IMR-90 (cell line): ENCODE results near the gene FRMD6. TPM values are rescaled to one million over a fixed set of nuclear protein-coding genes. Genes with fewer than 3 reads are reported as not detected.

ENCODE experiments used
- ATAC-seq: fragments of 200-7000 bp; cut with Tn5 transposase; 2 replicates; pipeline ENCODE4 v1.9.1; 2020; ENCODE audit warnings: low read depth, mild to moderate bottlenecking, moderate library complexity
- BruUV-seq: library from RNA; stranded (reverse); fragments of 400-500 nt; replicated peaks from 2 replicates; lab custom pipeline; 2021; lab: Mats Ljungman, UMichigan
- CTCF ChIA-PET: fragments of 300-600 bp; formaldehyde crosslinking; extraction: SDS; loops from one replicate; lab custom pipeline; 2021; ENCODE audit warnings: antibody characterized with exemption; lab: Yijun Ruan, JAX
- POLR2A ChIA-PET: fragments of 300-600 bp; sonication (Branson Sonifier 250); formaldehyde crosslinking; loops from one replicate; lab custom pipeline; 2022; ENCODE audit warnings: antibody characterized with exemption; ENCODE audit not compliant: unreplicated experiment; lab: Charles Lee
- DNase-seq: peaks from one replicate; pipeline ENCODE4 v3.0.0; 2013
- H2AFZ ChIP-seq: replicated peaks from 2 replicates; pipeline ENCODE3; 2013; ENCODE audit warnings: low read length, mild to moderate bottlenecking; ENCODE audit not compliant: poor library complexity
- H2AK5ac ChIP-seq: 2 replicates; pipeline ENCODE4 v1.6.1; 2013; ENCODE audit warnings: low read depth, low read length, inconsistent platforms
- H2AK9ac ChIP-seq: replicated peaks from 2 replicates; pipeline ENCODE3; 2013; ENCODE audit warnings: mild to moderate bottlenecking, low read depth, low read length, moderate library complexity; ENCODE audit not compliant: poor library complexity
- H2BK120ac ChIP-seq: 2 replicates; pipeline ENCODE4 v1.6.1; 2013; ENCODE audit warnings: low read depth, low read length, inconsistent platforms
- H2BK15ac ChIP-seq: 3 replicates; pipeline ENCODE4 v1.6.1; 2013; ENCODE audit warnings: low read depth, low read length, inconsistent platforms
- H2BK20ac ChIP-seq: 2 replicates; pipeline ENCODE4 v1.6.1; 2013; ENCODE audit warnings: low read depth, mild to moderate bottlenecking, inconsistent platforms, low read length, moderate library complexity
- H2BK5ac ChIP-seq: 2 replicates; pipeline ENCODE4 v1.6.1; 2013; ENCODE audit warnings: mild to moderate bottlenecking, low read depth, low read length, inconsistent platforms; ENCODE audit not compliant: poor library complexity, severe bottlenecking
- H3K14ac ChIP-seq: replicated peaks from 2 replicates; pipeline ENCODE4 v1.6.1; 2013; ENCODE audit warnings: low read depth, low read length, inconsistent platforms
- H3K18ac ChIP-seq: 2 replicates; pipeline ENCODE4 v1.6.1; 2013; ENCODE audit warnings: low read depth, low read length, control low read depth
- H3K23ac ChIP-seq: 2 replicates; pipeline ENCODE4 v1.6.1; 2013; ENCODE audit warnings: low read depth, low read length, inconsistent platforms
- H3K27ac ChIP-seq: 2 replicates; pipeline ENCODE4 v1.5.1; 2013; ENCODE audit warnings: mild to moderate bottlenecking, control low read depth, low read length; ENCODE audit not compliant: insufficient read depth
- H3K27me3 ChIP-seq: 2 replicates; pipeline ENCODE4 v1.6.1; 2013; ENCODE audit warnings: low read length; ENCODE audit not compliant: control insufficient read depth, insufficient read depth
- H3K36me3 ChIP-seq: 2 replicates; pipeline ENCODE4 v1.6.1; 2013; ENCODE audit warnings: low read length, mixed read lengths; ENCODE audit not compliant: control insufficient read depth, insufficient read depth
- H3K4ac ChIP-seq: 2 replicates; pipeline ENCODE4 v1.6.1; 2013; ENCODE audit warnings: low read depth, low read length, inconsistent platforms
- H3K4me1 ChIP-seq: 2 replicates; pipeline ENCODE4 v1.6.1; 2013; ENCODE audit warnings: low read length, mixed read lengths; ENCODE audit not compliant: control insufficient read depth, insufficient read depth
- H3K4me2 ChIP-seq: 2 replicates; pipeline ENCODE4 v1.6.1; 2013; ENCODE audit warnings: low read depth, mild to moderate bottlenecking, control low read depth, low read length, moderate library complexity
- H3K4me3 ChIP-seq: 2 replicates; pipeline ENCODE4 v1.5.1; 2013; ENCODE audit warnings: low read depth, mild to moderate bottlenecking, control low read depth, low read length, moderate library complexity; ENCODE audit not compliant: insufficient read depth
- H3K56ac ChIP-seq: 2 replicates; pipeline ENCODE4 v1.6.1; 2013; ENCODE audit warnings: low read length, inconsistent platforms; ENCODE audit not compliant: insufficient read depth; ENCODE audit errors: extremely low read depth
- H3K79me1 ChIP-seq, 2 experiments: 2 replicates each; pipeline ENCODE4 v1.6.1; 2013; ENCODE audit warnings: low read length in 2 of 2, inconsistent platforms in 1 of 2, low read depth in 1 of 2
- H3K9ac ChIP-seq: 2 replicates; pipeline ENCODE4 v1.6.1; 2013; ENCODE audit warnings: low read depth, low read length, control low read depth
- H3K9me1 ChIP-seq: 2 replicates; pipeline ENCODE4 v1.6.1; 2013; ENCODE audit warnings: low read length, inconsistent platforms; ENCODE audit not compliant: insufficient read depth
- H3K9me3 ChIP-seq: 2 replicates; pipeline ENCODE4 v1.6.1; 2013; ENCODE audit warnings: low read length; ENCODE audit not compliant: control insufficient read depth, insufficient read depth
- H4K20me1 ChIP-seq: 2 replicates; pipeline ENCODE4 v1.6.1; 2013; ENCODE audit warnings: low read length, inconsistent platforms; ENCODE audit not compliant: insufficient read depth
- H4K5ac ChIP-seq: 2 replicates; pipeline ENCODE4 v1.6.1; 2013; ENCODE audit warnings: mild to moderate bottlenecking, low read depth, low read length, control low read depth
- H4K8ac ChIP-seq, 2 experiments: 2 replicates each; pipeline ENCODE4 v1.6.1; 2013; ENCODE audit warnings: low read depth in 2 of 2, low read length in 2 of 2, control low read depth in 1 of 2, inconsistent platforms in 1 of 2
- H4K91ac ChIP-seq: 2 replicates; pipeline ENCODE4 v1.6.1; 2013; ENCODE audit warnings: low read depth, low read length, inconsistent platforms; ENCODE audit not compliant: insufficient read depth
- CHD1 ChIP-seq: IDR thresholded peaks from 2 replicates; pipeline ENCODE4 v1.6.1; 2012; ENCODE audit warnings: low read depth, low read length, improper control_type of control experiment
- CTCF ChIP-seq: conservative IDR thresholded peaks from 2 replicates; pipeline ENCODE4 v1.5.1; 2012; ENCODE audit warnings: mild to moderate bottlenecking, low read depth, low read length, improper control_type of control experiment
- ELK1 ChIP-seq: fragments of 150-350 bp; IDR thresholded peaks from 2 replicates; pipeline ENCODE4 v1.6.1; 2016; ENCODE audit warnings: low read depth, mild to moderate bottlenecking, low read length, moderate library complexity, borderline replicate concordance
- MXI1 ChIP-seq: IDR thresholded peaks from 2 replicates; pipeline ENCODE4 v1.6.1; 2012; ENCODE audit warnings: low read depth, mild to moderate bottlenecking, low read length, moderate library complexity, borderline replicate concordance
- NFE2L2 ChIP-seq: fragments of 150-350 bp; IDR thresholded peaks from 2 replicates; pipeline ENCODE4 v1.6.1; 2016; ENCODE audit warnings: low read depth, mild to moderate bottlenecking, low read length
- POLR2A ChIP-seq: IDR thresholded peaks from 2 replicates; pipeline ENCODE4 v1.6.1; 2012; ENCODE audit warnings: mild to moderate bottlenecking, low read depth, low read length
- RAD21 ChIP-seq: IDR thresholded peaks from 2 replicates; pipeline ENCODE4 v1.6.1; 2012; ENCODE audit warnings: low read length, improper control_type of control experiment
- USF2 ChIP-seq: fragments of 150-350 bp; IDR thresholded peaks from 2 replicates; pipeline ENCODE4 v1.6.1; 2017; ENCODE audit warnings: mild to moderate bottlenecking, antibody characterized with exemption, low read length, low read depth
- WGBS, 2 experiments: methylation state at CpG; one replicate each; pipeline versions ENCODE4 v1.1.5 to v1.1.7; 2013; ENCODE audit warnings: missing lambda C conversion rate in 2 of 2; ENCODE audit not compliant: insufficient read length in 1 of 2; ENCODE audit errors: extremely low coverage in 2 of 2; 5-methylcytosine and 5-hydroxymethylcytosine counted together
- dilution Hi-C: fragments of 300-500 bp; cut with HindIII; formaldehyde crosslinking; loops from one replicate; pipeline ENCODE4 v1.14.3; 2018; ENCODE audit warnings: low sequenced_read_pairs; ENCODE audit not compliant: unreplicated experiment
- in situ Hi-C: fragments of 300-500 bp; cut with MboI; formaldehyde crosslinking; loops from 3 replicates; pipeline ENCODE4 v1.14.3; 2019; ENCODE audit warnings: low sequenced_read_pairs, inconsistent platforms, mixed read lengths
- intact Hi-C: fragments of 100-400 bp; cut with micrococcal nuclease; formaldehyde crosslinking; loops from 2 replicates; pipeline ENCODE4 v1.10.0; 2022
- polyA plus RNA-seq, 3 experiments: library from polyadenylated mRNA; depleted of rRNA; stranded (reverse); fragments of >200 nt; gene quantifications; 2 replicates each; pipeline ENCODE4 v1.2.3, GENCODE V29; 2012; ENCODE audit warnings: low replicate concordance in 1 of 3
- total RNA-seq: library from RNA; depleted of rRNA; stranded (reverse); fragments of >200 nt; gene quantifications from 2 replicates; pipeline ENCODE4 v1.2.3, GENCODE V29; 2012

Gene FRMD6
- total and polyA plus RNA-seq, 2 of the 4 experiments (the other 2 are of a cell fraction), result 243 to 682 TPM

GRCh38 chr14:51730098-51730497 is 78.4 kb downstream of the FRMD6 start:
- Histone ChIP-seq H3K4me3 (no peak overlapping the region), H2AFZ (no peak overlapping the region), H3K4me2 (no peak overlapping the region), H3K56ac (no peak overlapping the region), H2AK9ac (no peak overlapping the region), H3K4ac (no peak overlapping the region), H2BK5ac (no peak overlapping the region), H3K18ac (no peak overlapping the region), H4K8ac (no peak overlapping the region), H3K27ac (no peak overlapping the region), H3K14ac (no peak overlapping the region), H2AK5ac (no peak overlapping the region), H2BK120ac (no peak overlapping the region), H4K91ac (no peak overlapping the region), H2BK15ac (no peak overlapping the region), H3K23ac (no peak overlapping the region), H3K4me1 (no peaks in the 10 kb centered on the region; the same call in 1 of the 2 replicates), H4K20me1 (peaks cover 13% of the 10 kb centered on the region), H3K36me3 (peaks cover 24% of the 10 kb centered on the region), H2BK20ac (no peak overlapping the region), H3K9ac (no peak overlapping the region), H3K9me1 (peaks cover 8% of the 10 kb centered on the region; the same call in 1 of the 2 replicates), H3K27me3 (no peaks in the 10 kb centered on the region), H4K5ac (no peak overlapping the region), H3K79me1 (peaks cover 9 to 26% of the 10 kb centered on the region in 2 experiments), H3K9me3 (no peaks in the 10 kb centered on the region; the same call in 1 of the 2 replicates)
- no CpG with 5 or more reads among the region's 1 CpG for WGBS, 2 experiments
- no TSS peak for BruUV-seq
- ATAC-seq (no peak), DNase-seq (no peak)
- dilution Hi-C loops, result no loop called here
- intact Hi-C loops, result no loop called here
- ChIA-PET CTCF (no interaction called here), POLR2A (no interaction called here)
- TF ChIP-seq ELK1 (no peak), NFE2L2 (no peak), USF2 (no peak), POLR2A (no peak), CTCF (no peak), RAD21 (no peak), CHD1 (no peak), MXI1 (no peak)
- in situ Hi-C loops, result no loop called here
